NCI-H1048 (cell line): ENCODE results near the gene EFCAB14.
"Not testable (repeated sequence)": the region's sequence is repeated elsewhere in the genome, so short reads cannot be mapped to it uniquely, and the experiment has no call there.

Experiments used
- DNase-seq: peaks from one replicate; lab custom pipeline; 2025; lab: John Stamatoyannopoulos, UW

Gene EFCAB14

DNA sequence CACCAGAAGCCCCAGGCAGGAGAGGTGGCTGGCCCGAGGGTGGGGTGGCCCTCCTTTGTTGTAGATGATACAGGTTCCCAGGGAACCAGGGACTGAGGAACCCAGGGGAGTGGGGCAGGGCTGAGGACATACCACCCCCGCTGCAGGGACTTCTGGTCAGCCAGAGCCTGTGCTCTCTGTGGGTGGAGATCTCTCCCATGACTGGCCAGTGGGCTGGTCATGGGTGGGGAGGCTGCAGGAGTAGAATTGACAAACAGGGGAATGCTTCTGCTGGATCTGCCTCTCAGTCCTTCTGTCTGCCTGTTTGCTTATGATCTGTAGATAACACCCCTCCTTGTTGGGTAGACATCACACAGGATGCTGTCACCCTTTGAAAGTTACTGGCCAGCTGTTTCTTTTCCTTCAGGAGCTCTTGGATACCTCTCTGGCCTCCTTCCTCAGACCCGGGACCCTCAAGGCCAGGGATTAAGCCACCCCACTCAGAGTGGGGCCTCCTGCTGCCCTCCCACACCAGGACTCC is 2.8 kb upstream of the EFCAB14 start:
- no peak for DNase-seq

DNA sequence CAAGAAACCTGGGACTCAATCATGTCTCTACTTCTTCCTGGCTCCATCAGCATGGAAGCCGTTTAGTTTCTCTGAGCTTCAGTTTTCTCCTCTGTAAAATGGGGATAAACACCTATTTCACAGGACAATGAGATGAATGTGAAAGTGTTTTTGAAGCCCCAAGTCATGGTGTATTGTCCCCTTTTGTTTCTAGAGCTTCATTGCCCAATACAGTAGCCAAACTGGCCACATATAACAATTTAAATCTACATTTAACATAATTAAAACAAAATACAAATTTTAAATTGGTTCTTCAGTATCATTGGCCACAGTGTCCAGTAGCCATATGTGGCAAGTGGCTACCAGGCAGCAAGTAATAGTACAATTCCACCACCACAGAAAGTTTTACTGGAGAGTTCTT is 2.3 kb upstream of the EFCAB14 start:
- DNase-seq: no peak

DNA sequence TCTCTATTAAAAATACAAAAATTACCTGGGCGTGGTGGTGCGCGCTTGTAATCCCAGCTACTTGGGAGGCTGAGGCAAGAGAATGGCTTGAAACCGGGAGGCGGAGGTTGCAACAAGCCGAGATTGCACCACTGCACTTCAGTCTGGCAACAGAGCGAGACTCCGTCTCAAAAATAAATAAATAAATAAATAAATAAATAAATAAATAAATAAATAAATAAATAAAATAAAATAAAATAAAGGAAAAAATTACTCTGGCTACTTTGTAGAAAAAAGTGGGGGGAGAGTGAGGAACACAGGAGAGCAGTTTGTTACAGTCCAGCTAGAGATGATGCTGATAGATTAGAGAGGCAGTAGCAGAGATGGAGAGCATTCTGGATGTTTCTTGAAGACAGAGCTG is 1.4 kb upstream of the EFCAB14 start:
- DNase-seq: not testable (repeated sequence)

DNA sequence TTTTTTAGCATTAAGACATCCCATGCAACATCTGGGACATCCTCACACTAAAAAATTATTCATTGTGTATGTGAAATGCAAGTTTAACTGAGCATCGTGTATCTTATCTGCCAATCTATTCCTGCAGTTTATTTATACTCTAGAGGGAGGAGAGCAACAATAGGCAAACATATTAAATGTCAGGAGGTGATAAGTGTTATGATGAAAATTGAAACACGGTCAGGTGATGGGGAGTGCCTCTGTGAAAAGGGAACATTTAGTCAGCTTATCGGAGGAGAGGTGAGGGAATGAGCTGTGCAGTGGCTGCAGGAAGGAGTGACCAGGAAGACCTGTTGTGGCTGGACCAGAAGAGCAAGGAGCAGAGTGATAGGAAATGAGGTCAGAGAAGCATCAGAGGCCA is 775 bp upstream of the EFCAB14 start:
- DNase-seq: no peak

DNA sequence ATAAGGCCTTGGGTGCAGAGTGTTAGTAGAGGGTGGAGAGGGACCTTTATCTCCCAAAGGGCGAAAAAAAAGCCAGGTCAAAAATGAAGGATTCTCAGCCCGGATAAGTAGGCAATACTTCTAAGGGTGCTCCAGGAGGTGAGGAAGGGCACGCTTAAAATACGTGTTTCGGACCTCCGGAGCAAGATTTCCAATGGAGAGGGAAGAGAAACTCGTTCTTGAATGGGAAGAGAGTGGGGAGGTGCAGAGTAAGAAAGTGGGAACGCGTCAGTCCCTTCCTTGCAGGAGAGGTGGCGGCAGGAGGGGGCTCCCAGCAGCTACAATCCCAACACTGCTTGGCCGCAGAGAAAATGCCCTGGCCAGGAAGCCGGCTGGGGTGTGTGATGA is 581 bp downstream of the EFCAB14 start:
- no peak for DNase-seq

DNA sequence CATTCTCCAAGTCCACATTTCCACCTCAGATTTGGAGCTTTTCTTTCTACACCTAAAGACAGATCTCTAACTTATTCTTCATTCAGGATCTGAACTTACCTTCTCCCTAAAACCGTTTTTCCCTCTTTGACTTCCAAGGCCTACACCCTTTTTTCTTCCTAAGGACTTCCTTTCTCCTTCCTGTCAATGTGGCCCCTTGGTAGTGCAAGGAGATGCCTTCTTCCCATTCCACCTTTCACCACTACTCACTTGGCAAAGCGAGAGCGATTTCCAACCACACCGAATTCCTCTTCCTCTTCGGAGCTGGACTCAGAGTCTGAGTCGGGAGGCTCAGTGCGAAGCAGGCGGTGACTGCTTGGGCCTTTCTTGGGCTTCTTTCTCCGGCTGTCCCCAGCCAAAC is 1.3 kb downstream of the EFCAB14 start:
- DNase-seq: no peak

DNA sequence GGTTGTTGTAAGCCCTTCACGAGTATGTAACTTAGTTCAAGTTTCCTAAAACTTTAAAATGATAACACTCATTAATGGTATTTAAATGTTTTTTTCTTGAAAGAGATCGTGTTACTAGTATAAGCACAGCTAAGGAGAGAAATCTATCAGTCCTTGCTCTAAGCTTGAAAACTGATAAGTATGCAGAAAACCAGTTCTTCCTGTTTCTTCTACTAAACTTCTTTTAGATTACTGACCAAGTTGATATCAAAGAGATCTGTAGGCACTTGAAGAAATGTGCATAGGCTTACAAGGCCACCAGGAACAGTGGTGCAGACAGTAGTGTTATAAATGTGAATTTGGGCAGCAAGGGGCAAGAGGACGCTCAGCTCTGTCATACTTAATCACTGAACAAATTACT is 3.9 kb downstream of the EFCAB14 start:
- DNase-seq: no peak

DNA sequence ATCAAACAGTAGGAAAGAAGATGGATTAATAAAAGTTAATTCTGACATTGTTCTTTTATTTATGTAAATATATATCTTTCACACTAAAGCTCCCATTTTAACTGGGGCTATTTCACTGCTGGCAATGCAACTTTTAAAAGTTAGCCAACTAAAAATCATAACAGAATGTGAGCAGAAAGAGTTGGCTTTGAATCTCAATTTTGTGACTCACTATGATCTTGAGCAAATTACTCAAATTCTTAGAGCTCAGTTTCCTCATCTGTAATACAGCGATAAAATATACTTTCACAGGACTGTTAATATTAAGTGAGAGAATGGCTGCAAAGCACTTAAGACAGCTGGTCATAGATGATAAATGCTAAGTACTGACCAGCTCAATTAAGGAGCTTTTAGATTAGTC is 10.8 kb downstream of the EFCAB14 start:
- DNase-seq: no peak

DNA sequence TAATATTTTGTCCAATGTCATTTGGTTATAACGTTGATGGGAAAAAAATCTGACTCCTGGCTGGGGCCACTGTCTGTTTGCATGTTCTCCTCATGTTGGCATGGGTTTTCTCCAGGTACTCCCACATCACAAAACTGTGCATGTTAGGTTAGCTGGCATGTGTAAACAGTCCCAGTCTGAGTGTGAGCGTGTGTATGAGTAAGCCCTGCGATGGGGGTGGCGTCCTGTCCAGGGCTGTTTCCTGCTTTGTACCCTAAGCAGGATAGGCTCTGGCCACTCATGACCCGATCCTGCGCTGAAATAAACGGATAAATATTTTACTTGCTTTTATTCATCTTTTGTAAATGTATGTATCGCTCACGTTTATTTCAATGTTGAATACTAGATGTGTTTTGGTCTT is 13.5 kb downstream of the EFCAB14 start:
- no peak for DNase-seq

DNA sequence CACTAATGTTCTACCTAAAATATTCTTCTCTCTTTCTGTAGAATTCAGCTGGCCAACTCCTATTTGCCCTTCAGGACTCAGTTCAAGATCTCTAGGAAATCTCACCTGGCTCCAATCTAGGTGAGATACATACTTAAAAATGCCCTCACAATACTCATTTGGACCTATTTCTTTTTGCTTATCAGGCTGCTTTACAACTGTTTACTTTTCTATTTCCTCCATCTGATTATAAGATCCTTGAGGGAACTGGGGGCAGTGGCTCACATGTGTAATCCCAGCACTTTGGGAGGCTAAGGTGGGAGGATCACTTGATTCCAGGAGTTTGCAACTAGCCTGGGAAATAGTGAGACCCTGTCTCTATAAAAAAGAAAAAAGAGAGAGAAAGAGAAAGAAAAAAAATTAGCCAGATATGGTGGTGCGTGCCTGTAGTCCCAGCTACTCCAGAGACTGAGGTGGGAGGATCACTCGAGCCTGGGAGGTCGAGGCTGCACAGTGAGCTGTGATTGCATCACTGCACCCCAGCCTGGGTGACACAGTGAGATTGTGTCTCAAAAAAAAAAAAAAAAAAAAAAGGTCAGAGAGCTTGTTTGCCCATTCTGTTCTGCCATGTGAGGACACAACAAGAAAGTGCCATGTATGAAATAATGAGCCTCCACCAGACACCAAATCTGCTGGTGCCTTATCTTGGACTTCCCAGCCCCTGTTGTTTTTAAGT is 14.8 kb downstream of the EFCAB14 start:
- DNase-seq: no peak

DNA sequence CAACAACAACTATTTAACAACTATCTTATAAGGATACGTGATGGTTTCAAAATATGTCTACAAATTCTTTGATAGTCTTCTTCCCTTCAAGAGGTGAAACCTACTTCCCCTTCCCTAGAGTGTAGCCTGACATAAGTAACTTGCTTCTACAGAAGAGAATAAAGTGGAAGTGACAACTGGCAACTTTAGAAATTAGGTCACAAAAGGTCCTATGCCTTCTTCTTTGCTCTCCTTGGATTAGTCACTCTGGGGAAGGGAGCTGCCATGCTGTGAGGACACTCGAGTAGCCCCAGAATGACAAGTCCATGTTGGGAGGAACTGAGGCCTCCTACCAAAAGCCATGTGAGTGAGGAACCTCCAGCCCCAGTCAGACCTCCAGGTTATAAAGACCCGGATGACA is 19.2 kb downstream of the EFCAB14 start:
- DNase-seq: no peak

DNA sequence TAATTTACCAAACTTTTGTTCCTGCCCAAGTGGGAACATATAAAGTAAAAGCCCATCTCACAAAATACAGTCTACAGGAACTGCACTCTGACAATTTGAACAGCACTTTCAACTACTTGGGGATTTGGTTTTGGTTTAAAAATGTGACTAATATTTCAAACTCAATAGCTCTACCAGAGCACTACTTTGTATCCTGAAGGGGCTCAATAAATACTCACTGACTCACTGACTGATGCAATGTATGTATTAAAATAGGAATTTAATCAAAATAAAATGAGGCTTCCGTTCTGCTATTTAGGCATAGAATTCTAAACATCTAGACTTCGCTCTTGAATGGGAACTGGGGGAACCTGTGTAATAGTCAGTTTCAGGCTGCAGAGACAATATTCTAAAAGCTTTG is 21.9 kb downstream of the EFCAB14 start:
- DNase-seq: no peak

DNA sequence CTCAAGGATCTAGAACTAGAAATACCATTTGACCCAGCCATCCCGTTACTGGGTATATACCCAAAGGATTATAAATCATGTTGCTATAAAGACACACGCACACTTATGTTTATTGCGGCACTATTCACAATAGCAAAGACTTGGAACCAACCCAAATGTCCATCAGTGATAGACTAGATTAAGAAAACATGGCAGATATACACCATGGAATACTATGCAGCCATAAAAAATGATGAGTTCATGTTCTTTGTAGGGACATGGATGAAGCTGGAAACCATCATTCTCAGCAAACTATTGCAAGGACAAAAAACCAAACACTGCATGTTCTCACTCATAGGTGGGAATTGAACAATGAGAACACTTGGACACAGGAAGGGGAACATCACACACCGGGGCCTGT is 24.2 kb downstream of the EFCAB14 start:
- not testable (repeated sequence) for DNase-seq

DNA sequence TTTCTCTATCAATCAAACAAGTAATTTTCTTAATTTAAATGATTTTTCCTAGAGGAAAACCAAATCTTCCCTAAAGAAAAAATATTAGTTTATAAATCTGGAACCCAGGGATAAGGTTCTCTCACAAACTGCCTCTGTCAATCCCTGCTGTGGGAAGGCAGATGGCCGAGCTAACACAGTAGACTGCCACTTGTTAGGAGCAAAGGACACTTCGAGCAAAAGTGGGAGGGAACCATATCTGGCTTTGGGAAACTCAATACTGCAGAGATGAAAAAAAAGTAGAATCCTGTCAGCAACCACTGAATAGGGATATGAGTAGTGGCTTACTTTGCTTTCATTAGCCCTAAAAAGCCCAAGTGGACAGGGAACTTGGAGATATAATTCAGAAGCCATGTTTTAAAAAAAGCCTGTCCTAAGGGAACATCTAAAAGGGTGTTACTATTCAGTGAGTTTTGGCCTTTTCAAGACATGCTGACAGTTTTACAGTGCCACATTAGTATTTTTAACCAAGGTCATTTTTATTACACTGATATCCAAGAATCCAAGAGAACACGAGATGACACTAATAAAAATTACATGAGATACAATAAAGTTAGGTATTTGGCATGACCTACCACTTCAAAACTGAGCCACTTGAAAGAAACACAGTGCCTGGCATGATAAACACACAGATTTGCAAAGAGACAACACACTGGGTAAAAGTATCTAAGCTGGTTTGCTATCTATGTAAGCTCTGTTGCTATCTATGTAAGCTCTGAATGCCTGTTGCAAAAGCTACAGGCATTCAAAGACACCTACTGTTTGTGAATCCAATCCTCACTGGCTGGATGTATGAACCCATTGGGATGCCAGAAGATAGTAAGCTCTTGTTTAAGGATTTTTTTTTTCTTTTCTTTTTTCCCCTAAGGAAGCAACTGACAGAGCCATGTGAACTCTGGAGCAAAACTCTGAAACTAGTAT is 25.8 kb downstream of the EFCAB14 start:
- no peak for DNase-seq

DNA sequence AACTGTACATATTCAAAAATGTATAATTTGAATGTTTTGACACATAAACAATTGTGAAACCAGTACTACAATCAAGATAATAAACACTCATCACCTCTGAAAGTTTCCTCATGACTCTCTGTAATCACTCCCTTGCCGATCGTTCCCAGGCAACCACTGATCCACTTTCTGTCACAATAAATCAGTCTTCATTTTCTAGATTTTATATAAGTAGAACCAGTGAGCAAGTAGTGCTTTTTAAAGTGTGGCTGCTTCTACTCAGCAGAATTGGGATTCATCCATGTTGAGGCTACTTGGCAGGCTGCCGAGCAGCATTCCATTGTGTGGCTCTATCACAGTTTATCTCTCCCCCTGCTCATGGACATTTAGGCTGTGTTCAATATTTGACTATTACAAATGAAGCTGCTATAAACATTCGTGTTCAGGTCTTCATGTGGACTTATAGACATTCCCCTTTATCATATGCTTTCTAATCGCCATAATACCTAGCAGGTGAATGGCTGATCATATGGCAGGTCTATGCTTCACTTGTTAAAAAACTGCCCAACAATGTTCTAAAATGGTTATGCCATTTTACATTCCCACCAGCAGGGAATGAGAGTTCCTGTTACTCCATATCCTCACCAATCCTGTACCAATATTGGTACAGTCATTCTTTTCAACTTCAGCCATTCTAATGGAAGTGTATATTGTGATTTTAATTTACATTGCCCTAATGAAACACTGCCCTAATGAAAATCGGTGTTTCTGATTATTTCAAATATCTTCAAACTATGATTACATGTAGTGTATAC is 26.7 kb downstream of the EFCAB14 start:
- DNase-seq: no peak

DNA sequence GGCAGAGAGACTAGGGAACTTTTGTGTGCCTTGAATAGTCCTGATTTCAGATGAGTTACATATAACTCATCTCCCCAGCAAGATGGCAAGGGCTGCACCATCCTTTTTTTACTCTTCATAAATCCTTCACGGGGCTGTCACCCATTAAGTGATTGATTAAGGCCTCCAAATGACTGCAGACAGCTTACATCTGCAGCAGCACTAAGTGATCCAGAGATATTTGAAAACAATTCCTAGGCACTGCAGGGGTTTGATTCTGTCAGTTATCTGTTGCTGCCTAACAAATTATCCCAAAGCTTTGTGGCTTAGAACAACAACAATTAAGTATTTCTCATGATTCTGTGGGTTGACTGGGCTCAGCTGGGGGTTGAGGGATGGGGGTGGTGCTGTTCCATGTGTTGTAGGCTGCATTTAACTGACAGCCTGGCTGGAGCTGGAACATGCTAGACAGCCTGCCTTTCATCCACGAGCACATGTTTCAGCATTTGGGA is 27.9 kb downstream of the EFCAB14 start:
- no peak for DNase-seq

DNA sequence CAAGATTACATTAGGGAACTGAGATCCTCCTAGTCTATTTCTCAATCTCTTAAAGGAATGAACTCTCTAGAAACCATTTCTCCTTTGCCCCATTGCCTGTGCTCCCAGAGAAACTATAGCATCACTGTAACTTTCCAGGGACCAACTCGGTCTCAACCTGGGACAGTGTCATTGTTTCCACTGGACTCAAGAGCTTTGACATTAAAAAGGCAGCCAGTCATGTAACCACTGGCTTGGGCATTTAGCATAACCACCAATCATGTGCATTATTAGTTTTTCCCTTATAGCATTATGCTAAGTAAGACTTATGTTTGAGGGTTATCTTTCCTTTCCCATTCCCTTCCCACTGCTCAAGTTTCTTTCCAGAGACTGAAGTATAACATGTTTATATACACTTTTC is 29.0 kb downstream of the EFCAB14 start:
- DNase-seq: no peak

DNA sequence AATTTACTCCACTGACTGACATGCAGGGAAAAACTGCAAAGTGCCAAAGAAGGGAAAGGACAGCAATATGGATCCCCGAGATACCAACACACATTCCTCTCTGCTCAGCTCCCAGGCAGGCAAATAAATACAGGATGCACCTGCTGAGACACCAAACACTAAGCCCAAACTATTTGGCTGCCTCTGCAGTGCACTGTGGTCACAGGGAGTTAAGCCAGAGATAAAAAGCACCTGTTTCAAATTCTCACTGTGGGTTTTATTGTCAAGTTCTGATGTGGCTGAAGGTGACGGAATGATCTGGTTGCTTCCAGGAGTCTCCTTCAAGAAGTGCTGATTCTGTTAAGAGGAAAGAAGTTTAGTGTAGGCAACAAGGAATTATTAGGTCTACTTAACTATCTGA is 29.6 kb downstream of the EFCAB14 start:
- no peak for DNase-seq

DNA sequence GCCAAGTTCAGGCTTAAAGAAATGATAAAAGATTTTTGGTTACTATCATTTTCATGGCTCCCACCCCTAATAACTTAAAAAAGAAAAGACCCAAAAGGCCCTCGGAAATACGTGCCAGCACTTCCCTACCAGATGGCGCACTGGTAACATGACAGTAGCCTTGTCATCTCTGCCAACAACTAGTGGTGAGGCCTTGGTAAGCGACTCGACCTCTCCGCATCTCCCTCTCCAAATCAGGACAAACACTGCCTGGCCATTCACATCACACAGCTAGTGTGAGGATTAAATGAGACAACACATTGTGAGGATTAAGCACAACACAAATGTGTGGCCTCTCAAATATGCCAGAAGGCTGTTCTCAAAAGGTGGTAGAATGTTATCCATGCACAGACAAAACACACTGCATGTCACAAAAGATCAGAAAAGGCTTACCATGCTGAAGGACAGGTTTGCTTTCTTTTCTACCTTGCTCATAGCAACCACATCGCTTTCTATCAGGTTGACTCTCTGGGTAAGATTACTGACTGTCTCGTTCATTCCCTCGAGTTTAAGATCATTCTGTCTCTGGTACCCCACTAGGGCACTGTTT is 30.9 kb downstream of the EFCAB14 start:
- no peak for DNase-seq

DNA sequence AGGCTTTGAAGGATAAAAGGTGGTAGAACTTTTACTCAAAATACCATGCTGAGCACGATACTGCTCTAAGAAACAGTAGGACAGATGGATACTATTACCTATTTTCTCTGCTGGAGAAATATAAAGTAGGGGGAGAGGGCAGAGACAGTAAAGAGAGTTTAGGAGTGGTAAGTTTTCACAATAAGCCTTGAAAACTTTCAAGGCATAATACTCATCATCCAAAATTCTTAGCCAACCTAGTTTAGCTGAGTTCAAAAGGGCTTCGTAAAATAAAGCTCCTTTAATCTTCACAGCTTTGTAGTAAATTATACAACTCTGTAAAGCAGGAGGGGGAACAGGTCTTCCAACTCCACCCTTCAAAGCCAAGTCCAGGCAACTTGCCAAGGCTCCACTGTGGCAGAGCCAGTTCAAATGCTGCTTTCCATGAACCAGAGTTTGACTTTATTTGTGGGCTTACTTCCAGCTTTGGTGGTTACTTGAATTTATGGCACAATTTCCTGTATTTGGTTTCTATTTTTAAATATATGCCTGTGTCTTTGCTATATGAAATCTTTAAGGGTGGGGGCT is 31.7 kb downstream of the EFCAB14 start:
- DNase-seq: no peak

DNA sequence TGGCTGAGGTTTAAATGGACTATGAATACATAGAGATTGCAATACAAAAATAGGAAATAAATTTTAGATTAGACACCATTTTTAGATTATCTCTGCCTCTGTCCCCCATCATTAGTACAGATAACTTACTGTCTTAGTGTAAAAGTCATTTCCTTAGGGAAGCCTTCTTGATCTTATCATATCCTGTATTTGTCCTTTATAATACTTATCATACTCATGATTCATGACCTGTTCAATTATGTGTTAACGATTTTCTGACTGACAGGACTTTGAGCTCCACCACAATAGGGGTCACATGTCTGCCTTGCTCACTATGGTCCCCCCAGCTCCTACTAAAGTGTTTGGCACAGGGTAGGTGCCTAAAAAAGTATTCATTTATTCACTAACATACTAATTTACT is 32.7 kb downstream of the EFCAB14 start:
- no peak for DNase-seq
